ENCODE data around the gene DLK1. TPM values are rescaled to one million over a fixed set of nuclear protein-coding genes. Genes with fewer than 3 reads are reported as not detected.
A peak's percentile ranks its signal among the peaks of the same experiment; 100 is the strongest.

DLK1 gene
- total and polyA plus RNA-seq, 2 of the 13 experiments (the other 11 are each of a cell fraction or from before 2014, with no cell fraction given) = 95.5 to 312 TPM

DNA sequence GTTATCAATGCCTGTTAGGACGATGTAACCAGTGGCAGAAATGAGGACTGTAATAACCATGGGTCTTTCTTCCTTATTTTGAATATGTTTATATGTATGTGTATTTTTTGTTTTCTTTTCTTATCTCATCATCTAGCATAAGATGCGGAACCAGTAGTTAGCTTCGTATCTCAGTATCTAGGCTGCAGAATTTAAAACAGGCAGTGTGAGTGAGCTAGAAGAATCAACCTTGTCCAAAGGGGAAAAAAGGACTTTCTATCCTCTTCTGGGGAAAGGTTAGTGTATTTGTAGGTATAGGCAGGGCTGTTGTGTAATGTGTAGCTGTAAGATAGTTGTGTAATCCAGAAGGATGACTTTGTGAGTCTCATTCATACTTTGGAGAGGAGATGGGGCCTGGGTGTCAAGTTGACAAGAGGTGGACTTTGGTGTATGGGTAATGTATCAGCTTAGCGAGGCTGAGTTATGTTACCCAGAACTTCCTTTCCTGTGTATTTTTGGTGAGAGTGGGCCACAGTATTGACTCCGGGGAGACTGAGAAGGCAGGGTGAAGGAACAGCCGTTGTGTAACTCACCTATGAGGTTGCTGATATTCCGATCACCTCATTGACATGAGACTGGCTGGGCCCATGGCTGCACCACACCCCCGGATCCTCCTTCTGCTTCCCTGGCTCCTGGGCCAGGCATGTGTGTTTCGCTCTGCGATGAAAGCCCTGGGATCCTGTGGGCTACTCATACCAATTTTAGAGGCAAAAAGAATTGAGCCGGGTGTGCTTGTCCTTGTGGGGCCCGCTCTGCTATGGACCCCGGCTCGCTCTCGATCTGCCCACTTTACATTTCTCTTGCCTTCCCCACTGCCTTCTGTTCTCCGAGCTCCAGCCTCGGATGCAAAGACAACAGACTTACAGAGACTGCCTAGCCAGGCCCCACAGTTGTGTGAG is 24.3 kb downstream of the DLK1 start (continued):
- TF ChIP-seq, protein P1, sequence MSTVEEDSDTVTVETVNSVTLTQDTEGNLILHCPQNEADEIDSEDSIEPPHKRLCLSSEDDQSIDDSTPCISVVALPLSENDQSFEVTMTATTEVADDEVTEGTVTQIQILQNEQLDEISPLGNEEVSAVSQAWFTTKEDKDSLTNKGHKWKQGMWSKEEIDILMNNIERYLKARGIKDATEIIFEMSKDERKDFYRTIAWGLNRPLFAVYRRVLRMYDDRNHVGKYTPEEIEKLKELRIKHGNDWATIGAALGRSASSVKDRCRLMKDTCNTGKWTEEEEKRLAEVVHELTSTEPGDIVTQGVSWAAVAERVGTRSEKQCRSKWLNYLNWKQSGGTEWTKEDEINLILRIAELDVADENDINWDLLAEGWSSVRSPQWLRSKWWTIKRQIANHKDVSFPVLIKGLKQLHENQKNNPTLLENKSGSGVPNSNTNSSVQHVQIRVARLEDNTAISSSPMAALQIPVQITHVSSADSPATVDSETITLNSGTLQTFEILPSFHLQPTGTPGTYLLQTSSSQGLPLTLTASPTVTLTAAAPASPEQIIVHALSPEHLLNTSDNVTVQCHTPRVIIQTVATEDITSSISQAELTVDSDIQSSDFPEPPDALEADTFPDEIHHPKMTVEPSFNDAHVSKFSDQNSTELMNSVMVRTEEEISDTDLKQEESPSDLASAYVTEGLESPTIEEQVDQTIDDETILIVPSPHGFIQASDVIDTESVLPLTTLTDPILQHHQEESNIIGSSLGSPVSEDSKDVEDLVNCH (CRISPR knock-in tag; IDR thresholded peaks at IDR 0.05) = no peak
- no peak for TF ChIP-seq PHF8 (CRISPR knock-in tag; IDR thresholded peaks at IDR 0.05)
- TF ChIP-seq CREM (IDR thresholded peaks at IDR 0.05) = peak; percentile 85
- TF ChIP-seq CREM (CRISPR knock-in tag; IDR thresholded peaks at IDR 0.05) = no peak
- TF ChIP-seq ZMYM3 (CRISPR knock-in tag; IDR thresholded peaks at IDR 0.05) = peak; percentile 52
- peak; percentile 82 for TF ChIP-seq ZNF747 (CRISPR knock-in tag; IDR thresholded peaks at IDR 0.05; ENCODE audit: borderline replicate concordance)
- TF ChIP-seq ZNF326 (CRISPR knock-in tag; IDR thresholded peaks at IDR 0.05; ENCODE audit: borderline replicate concordance) = no peak
- peak; percentile 93 for TF ChIP-seq PHF21A (CRISPR knock-in tag; IDR thresholded peaks at IDR 0.05)
- no peak for TF ChIP-seq FOXP1 (IDR thresholded peaks at IDR 0.05)
- TF ChIP-seq FOXP1 (CRISPR knock-in tag; IDR thresholded peaks at IDR 0.05) = peak; percentile 86
- TF ChIP-seq, protein P2, sequence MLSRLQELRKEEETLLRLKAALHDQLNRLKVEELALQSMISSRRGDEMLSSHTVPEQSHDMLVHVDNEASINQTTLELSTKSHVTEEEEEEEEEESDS (CRISPR knock-in tag; IDR thresholded peaks at IDR 0.05; ENCODE audit: borderline replicate concordance) = 0 out of 2 replicates have a peak, but pooled peaks have one; percentile 83
- TF ChIP-seq SNRNP70 (IDR thresholded peaks at IDR 0.05; ENCODE audit: low read depth, low read length) = no peak
- no peak for TF ChIP-seq NPAS2 (CRISPR knock-in tag; IDR thresholded peaks at IDR 0.05; ENCODE audit: borderline replicate concordance)
- TF ChIP-seq ARID2 (CRISPR knock-in tag; IDR thresholded peaks at IDR 0.05; ENCODE audit: borderline replicate concordance) = peak; percentile 75; the same call in 1 of the 2 replicates
- TF ChIP-seq KAT2B (IDR thresholded peaks at IDR 0.05; ENCODE audit: borderline replicate concordance, low read depth, low read length) = no peak
- TF ChIP-seq ZBTB42 (CRISPR knock-in tag; IDR thresholded peaks at IDR 0.05) = no peak
- peak; percentile 64; the same call in 1 of the 2 replicates for TF ChIP-seq KLF12 (CRISPR knock-in tag; IDR thresholded peaks at IDR 0.05; ENCODE audit: borderline replicate concordance)
- TF ChIP-seq, protein P3, sequence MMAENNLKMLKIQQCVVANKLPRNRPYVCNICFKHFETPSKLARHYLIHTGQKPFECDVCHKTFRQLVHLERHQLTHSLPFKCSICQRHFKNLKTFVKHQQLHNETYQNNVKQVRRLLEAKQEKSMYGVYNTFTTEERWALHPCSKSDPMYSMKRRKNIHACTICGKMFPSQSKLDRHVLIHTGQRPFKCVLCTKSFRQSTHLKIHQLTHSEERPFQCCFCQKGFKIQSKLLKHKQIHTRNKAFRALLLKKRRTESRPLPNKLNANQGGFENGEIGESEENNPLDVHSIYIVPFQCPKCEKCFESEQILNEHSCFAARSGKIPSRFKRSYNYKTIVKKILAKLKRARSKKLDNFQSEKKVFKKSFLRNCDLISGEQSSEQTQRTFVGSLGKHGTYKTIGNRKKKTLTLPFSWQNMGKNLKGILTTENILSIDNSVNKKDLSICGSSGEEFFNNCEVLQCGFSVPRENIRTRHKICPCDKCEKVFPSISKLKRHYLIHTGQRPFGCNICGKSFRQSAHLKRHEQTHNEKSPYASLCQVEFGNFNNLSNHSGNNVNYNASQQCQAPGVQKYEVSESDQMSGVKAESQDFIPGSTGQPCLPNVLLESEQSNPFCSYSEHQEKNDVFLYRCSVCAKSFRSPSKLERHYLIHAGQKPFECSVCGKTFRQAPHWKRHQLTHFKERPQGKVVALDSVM (CRISPR knock-in tag; IDR thresholded peaks at IDR 0.05) = peak; percentile 48; the same call in 1 of the 2 replicates
- TF ChIP-seq IRF2 (CRISPR knock-in tag; IDR thresholded peaks at IDR 0.05) = peak; percentile 91
- no peak for TF ChIP-seq WIZ (CRISPR knock-in tag; IDR thresholded peaks at IDR 0.05)
- no peak for TF ChIP-seq ZNF7 (CRISPR knock-in tag; IDR thresholded peaks at IDR 0.05)
- peak; percentile 53 for TF ChIP-seq ATF1 (CRISPR knock-in tag; IDR thresholded peaks at IDR 0.05)
- peak; percentile 98 for TF ChIP-seq MIER3 (CRISPR knock-in tag; IDR thresholded peaks at IDR 0.05; ENCODE audit: borderline replicate concordance)
- peak; percentile 62; the same call in 1 of the 2 replicates for TF ChIP-seq NFIC (IDR thresholded peaks at IDR 0.05; ENCODE audit: low read length)
